ENCODE data around the gene KCNK2. TPM values are rescaled to one million over a fixed set of nuclear protein-coding genes. Genes with fewer than 3 reads are reported as not detected.

The KCNK2 gene
- total and polyA plus RNA-seq, 2 experiments from 2014 or later: 0.07 to 0.24 TPM

DNA sequence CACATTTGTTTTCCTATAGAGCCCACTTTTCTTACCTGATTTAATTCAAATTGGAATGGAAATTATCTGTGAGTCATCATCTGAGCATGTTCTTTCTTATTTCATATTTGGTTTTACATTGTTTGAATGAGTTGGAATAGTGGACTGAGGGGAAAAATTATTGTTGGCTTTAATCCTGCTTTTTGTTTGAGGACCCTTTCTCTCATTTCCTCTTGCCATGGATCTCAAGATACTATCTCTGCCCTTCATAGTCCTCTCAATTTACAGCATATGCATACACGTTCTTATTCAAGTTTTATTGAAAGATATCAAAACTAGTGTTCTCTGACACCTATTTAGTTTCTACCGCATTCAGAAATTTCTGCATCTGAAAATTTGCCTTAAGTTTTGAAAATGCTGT is 5.1 kb downstream of the KCNK2 start:
- no peaks in the 10 kb centered on the region for H3K9me2 ChIP-seq (ENCODE audit: insufficient read depth)
- TF ChIP-seq CTCF (conservative IDR thresholded peaks at IDR 0.05; ENCODE audit: low read depth in 2 of 2) (no peak), EZH2phosphoT487 (IDR thresholded peaks at IDR 0.05; ENCODE audit: unreplicated experiment) (no peak), ZNF114 (CRISPR knock-in tag; IDR thresholded peaks at IDR 0.05) (no peak), CREB1 (CRISPR knock-in tag; IDR thresholded peaks at IDR 0.05; ENCODE audit: low read depth) (no peak), JUNB (IDR thresholded peaks at IDR 0.05; ENCODE audit: unreplicated experiment) (no peak), STAT1 (IDR thresholded peaks at IDR 0.05; ENCODE audit: unreplicated experiment) (no peak), POLR2AphosphoS5 (IDR thresholded peaks at IDR 0.05; ENCODE audit: low read depth) (no peak), ZNF331 (CRISPR knock-in tag; IDR thresholded peaks at IDR 0.05; ENCODE audit: low read depth) (no peak), REST (IDR thresholded peaks at IDR 0.05; ENCODE audit: unreplicated experiment) (no peak), NANOG (IDR thresholded peaks at IDR 0.05; ENCODE audit: borderline replicate concordance) (no peak), EZH2 (IDR thresholded peaks at IDR 0.05; ENCODE audit: low read depth, unreplicated experiment) (no peak)
- TF ChIP-seq, protein P1, sequence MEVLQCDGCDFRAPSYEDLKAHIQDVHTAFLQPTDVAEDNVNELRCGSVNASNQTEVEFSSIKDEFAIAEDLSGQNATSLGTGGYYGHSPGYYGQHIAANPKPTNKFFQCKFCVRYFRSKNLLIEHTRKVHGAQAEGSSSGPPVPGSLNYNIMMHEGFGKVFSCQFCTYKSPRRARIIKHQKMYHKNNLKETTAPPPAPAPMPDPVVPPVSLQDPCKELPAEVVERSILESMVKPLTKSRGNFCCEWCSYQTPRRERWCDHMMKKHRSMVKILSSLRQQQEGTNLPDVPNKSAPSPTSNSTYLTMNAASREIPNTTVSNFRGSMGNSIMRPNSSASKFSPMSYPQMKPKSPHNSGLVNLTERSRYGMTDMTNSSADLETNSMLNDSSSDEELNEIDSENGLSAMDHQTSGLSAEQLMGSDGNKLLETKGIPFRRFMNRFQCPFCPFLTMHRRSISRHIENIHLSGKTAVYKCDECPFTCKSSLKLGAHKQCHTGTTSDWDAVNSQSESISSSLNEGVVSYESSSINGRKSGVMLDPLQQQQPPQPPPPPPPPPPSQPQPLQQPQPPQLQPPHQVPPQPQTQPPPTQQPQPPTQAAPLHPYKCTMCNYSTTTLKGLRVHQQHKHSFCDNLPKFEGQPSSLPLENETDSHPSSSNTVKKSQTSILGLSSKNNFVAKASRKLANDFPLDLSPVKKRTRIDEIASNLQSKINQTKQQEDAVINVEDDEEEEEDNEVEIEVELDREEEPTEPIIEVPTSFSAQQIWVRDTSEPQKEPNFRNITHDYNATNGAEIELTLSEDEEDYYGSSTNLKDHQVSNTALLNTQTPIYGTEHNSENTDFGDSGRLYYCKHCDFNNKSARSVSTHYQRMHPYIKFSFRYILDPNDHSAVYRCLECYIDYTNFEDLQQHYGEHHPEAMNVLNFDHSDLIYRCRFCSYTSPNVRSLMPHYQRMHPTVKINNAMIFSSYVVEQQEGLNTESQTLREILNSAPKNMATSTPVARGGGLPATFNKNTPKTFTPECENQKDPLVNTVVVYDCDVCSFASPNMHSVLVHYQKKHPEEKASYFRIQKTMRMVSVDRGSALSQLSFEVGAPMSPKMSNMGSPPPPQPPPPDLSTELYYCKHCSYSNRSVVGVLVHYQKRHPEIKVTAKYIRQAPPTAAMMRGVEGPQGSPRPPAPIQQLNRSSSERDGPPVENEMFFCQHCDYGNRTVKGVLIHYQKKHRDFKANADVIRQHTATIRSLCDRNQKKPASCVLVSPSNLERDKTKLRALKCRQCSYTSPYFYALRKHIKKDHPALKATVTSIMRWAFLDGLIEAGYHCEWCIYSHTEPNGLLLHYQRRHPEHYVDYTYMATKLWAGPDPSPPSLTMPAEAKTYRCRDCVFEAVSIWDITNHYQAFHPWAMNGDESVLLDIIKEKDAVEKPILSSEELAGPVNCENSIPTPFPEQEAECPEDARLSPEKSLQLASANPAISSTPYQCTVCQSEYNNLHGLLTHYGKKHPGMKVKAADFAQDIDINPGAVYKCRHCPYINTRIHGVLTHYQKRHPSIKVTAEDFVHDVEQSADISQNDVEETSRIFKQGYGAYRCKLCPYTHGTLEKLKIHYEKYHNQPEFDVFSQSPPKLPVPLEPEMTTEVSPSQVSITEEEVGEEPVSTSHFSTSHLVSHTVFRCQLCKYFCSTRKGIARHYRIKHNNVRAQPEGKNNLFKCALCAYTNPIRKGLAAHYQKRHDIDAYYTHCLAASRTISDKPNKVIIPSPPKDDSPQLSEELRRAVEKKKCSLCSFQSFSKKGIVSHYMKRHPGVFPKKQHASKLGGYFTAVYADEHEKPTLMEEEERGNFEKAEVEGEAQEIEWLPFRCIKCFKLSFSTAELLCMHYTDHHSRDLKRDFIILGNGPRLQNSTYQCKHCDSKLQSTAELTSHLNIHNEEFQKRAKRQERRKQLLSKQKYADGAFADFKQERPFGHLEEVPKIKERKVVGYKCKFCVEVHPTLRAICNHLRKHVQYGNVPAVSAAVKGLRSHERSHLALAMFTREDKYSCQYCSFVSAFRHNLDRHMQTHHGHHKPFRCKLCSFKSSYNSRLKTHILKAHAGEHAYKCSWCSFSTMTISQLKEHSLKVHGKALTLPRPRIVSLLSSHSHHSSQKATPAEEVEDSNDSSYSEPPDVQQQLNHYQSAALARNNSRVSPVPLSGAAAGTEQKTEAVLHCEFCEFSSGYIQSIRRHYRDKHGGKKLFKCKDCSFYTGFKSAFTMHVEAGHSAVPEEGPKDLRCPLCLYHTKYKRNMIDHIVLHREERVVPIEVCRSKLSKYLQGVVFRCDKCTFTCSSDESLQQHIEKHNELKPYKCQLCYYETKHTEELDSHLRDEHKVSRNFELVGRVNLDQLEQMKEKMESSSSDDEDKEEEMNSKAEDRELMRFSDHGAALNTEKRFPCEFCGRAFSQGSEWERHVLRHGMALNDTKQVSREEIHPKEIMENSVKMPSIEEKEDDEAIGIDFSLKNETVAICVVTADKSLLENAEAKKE (CRISPR knock-in tag; IDR thresholded peaks at IDR 0.05): no peak
- TF ChIP-seq, protein P2, sequence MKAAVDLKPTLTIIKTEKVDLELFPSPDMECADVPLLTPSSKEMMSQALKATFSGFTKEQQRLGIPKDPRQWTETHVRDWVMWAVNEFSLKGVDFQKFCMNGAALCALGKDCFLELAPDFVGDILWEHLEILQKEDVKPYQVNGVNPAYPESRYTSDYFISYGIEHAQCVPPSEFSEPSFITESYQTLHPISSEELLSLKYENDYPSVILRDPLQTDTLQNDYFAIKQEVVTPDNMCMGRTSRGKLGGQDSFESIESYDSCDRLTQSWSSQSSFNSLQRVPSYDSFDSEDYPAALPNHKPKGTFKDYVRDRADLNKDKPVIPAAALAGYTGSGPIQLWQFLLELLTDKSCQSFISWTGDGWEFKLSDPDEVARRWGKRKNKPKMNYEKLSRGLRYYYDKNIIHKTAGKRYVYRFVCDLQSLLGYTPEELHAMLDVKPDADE (IDR thresholded peaks at IDR 0.05): no peak

More for the DNA sequence above, 5.1 kb downstream of the KCNK2 start:
- Histone ChIP-seq H3F3A (replicated peaks; ENCODE audit: low read depth) (no peaks in the 10 kb centered on the region), H3K4me1 (ENCODE audit: insufficient read depth) (no peaks in the 10 kb centered on the region), H4K20me1 (replicated peaks; ENCODE audit: insufficient read depth) (no peaks in the 10 kb centered on the region; the same call in none of the 2 replicates), H3K36me3 (ENCODE audit: insufficient read depth) (no peaks in the 10 kb centered on the region), H3K27ac (ENCODE audit: low read depth) (no peak overlapping the region), H2AFZ (no peak overlapping the region), H3K4me2 (no peak overlapping the region), H3K27me3 (ENCODE audit: insufficient read depth) (peaks cover 33% of the 10 kb centered on the region), H3K4me3 (no peak overlapping the region), H3K79me2 (replicated peaks; ENCODE audit: insufficient read depth) (no peaks in the 10 kb centered on the region)
- H3K9me3 Mint-ChIP-seq: no peaks in the 10 kb centered on the region
- peaks cover 26% of the 10 kb centered on the region for H3K27me3 Mint-ChIP-seq (ENCODE audit: insufficient read depth, low read depth, poor library complexity)
- H3K27ac Mint-ChIP-seq: no peak overlapping the region
- H3K4me3 Mint-ChIP-seq: no peak overlapping the region
- H3K4me1 Mint-ChIP-seq: peaks cover 3% of the 10 kb centered on the region; the same call in 1 of the 3 replicates
- no peak for DNase-seq (ENCODE audit: low spot score)
- no peak for ATAC-seq
- H3K36me3 Mint-ChIP-seq (ENCODE audit: low read depth): no peaks in the 10 kb centered on the region

All from GM23338 (cell line).